H1 (cell line): ENCODE results near the gene PPP2R3A.

Experiments used
- ASH2L ChIP-seq: fragments of 200-600, 300-600 bp; sonication (generic); IDR thresholded peaks from one replicate; pipeline ENCODE4 v1.7.1; 2017; ENCODE audit warnings: low read length
- CTCF ChIP-seq, 3 experiments: IDR thresholded peaks; 1 replicate in 2 of 3; 2 replicates in 1 of 3; pipeline versions ENCODE4 v1.5.1 to v1.6.1; 2011; ENCODE audit warnings: low read length in 3 of 3, mild to moderate bottlenecking in 3 of 3, inconsistent platforms in 2 of 3, low read depth in 1 of 3, moderate library complexity in 1 of 3; ENCODE audit not compliant: insufficient read depth in 1 of 3; ENCODE audit errors: control extremely low read depth in 1 of 3
- EGR1 ChIP-seq: IDR thresholded peaks from 2 replicates; pipeline ENCODE4 v1.6.1; 2011; ENCODE audit warnings: low read depth, low read length, borderline replicate concordance
- EP300 ChIP-seq, 2 experiments: IDR thresholded peaks; 1 replicate in 1 of 2; 2 replicates in 1 of 2; pipeline ENCODE4 v1.6.1; 2011 to 2012; ENCODE audit warnings: low read depth in 2 of 2, low read length in 2 of 2, mild to moderate bottlenecking in 2 of 2, borderline replicate concordance in 1 of 2, inconsistent platforms in 1 of 2, moderate library complexity in 1 of 2
- FOSL1 ChIP-seq: IDR thresholded peaks from 2 replicates; pipeline ENCODE4 v1.6.1; 2011; ENCODE audit warnings: mild to moderate bottlenecking, low read depth, low read length, moderate library complexity; ENCODE audit not compliant: insufficient read depth
- MAFK ChIP-seq: IDR thresholded peaks from 2 replicates; pipeline ENCODE4 v1.6.1; 2012; ENCODE audit warnings: low read depth, mild to moderate bottlenecking, improper control_type of control experiment, low read length
- MAX ChIP-seq: IDR thresholded peaks from 2 replicates; pipeline ENCODE4 v1.6.1; 2012; ENCODE audit warnings: inconsistent platforms
- PHF8 ChIP-seq: fragments of 200-600 bp; sonication (generic); conservative IDR thresholded peaks from 2 replicates; pipeline ENCODE4 v1.7.1; 2012; ENCODE audit warnings: low read depth, mild to moderate bottlenecking, inconsistent platforms, low read length, moderate library complexity
- POLR2A ChIP-seq, 2 experiments: IDR thresholded peaks; 1 replicate in 1 of 2; 2 replicates in 1 of 2; pipeline ENCODE4 v1.6.1; 2011; ENCODE audit warnings: low read depth in 2 of 2, low read length in 2 of 2, mild to moderate bottlenecking in 2 of 2; ENCODE audit errors: control extremely low read depth in 1 of 2
- POLR2AphosphoS5 ChIP-seq: IDR thresholded peaks from 2 replicates; pipeline ENCODE4 v1.6.1; 2011; ENCODE audit warnings: low read depth, low read length
- SP2 ChIP-seq: IDR thresholded peaks from 2 replicates; pipeline ENCODE4 v1.6.1; 2012; ENCODE audit warnings: mild to moderate bottlenecking, low read length, inconsistent platforms
- SRF ChIP-seq: IDR thresholded peaks from 2 replicates; pipeline ENCODE4 v1.6.1; 2011; ENCODE audit warnings: mild to moderate bottlenecking, low read depth, low read length, moderate library complexity
- TEAD4 ChIP-seq: IDR thresholded peaks from 2 replicates; pipeline ENCODE4 v1.6.1; 2012; ENCODE audit warnings: low read depth, low read length, inconsistent platforms, mixed read lengths
- YY1 ChIP-seq: IDR thresholded peaks from 2 replicates; pipeline ENCODE4 v1.6.1; 2011; ENCODE audit warnings: low read depth, mild to moderate bottlenecking, low read length

- TF ChIP-seq CTCF (IDR thresholded peaks at IDR 0.05; ENCODE audit: control extremely low read depth in 1 of 3, insufficient read depth in 1 of 3, low read depth in 1 of 3, low read length in 3 of 3) (no peak), TEAD4 (no peak), EGR1 (no peak), POLR2AphosphoS5 (no peak), YY1 (no peak), SP2 (no peak), MAX (no peak), ASH2L (no peak), POLR2A (IDR thresholded peaks at IDR 0.05; ENCODE audit: control extremely low read depth in 1 of 2, low read depth in 2 of 2, low read length in 2 of 2) (no peak), PHF8 (no peak), FOSL1 (no peak), EP300 (IDR thresholded peaks at IDR 0.05; ENCODE audit: borderline replicate concordance in 1 of 2, low read depth in 2 of 2, low read length in 2 of 2) (no peak), SRF (no peak), MAFK (no peak)
Measured at GRCh38 chr3:135992072-135992471, 26.5 kb downstream of the PPP2R3A start.
